Peyer's patch (tissue), 4 donors: ENCODE results near the gene ABCD4.

Experiments used
- CTCF ChIP-seq, 6 experiments: fragments of 450-650 bp in 4 of 6; fragments of 200-600 bp in 2 of 6; sonication (generic) in 1 of 6; IDR thresholded peaks; one replicate each; pipeline ENCODE4 v1.5.1; 2017 to 2019; ENCODE audit warnings: antibody characterized with exemption in 6 of 6, mild to moderate bottlenecking in 3 of 6, moderate library complexity in 1 of 6
- POLR2A ChIP-seq, 2 donors: fragments of 450-650 bp; IDR thresholded peaks; one replicate each; pipeline ENCODE4 v1.5.1; 2017; ENCODE audit warnings: antibody characterized with exemption in 2 of 2, mild to moderate bottlenecking in 2 of 2, moderate library complexity in 2 of 2

- TF ChIP-seq CTCF (IDR thresholded peaks at IDR 0.05) (no peak), POLR2A (IDR thresholded peaks at IDR 0.05) (no peak)
These were observed 10.7 kb downstream of the ABCD4 start for GRCh38 chr14:74292061-74292460.
